ENCODE data around the gene AP4B1.

AP4B1 gene

DNA sequence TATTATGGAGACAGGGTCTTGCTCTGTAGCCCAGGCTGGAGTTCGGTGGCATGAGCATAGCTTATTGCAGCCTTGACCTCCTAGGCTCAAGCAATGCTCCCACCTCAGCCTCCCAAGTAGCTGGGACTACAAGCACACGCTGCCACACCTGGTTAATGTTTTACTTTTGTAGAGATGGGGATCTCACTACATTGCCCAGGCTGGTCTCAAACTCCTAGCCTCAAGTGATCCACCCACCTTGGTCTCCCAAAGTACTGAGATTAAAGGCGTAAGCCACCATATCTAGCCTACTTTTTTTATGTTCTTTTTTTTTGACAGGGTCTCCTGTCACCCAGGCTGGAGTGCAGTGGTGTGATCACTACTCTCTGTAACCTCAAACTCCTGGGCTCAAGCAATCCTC, 11.3 kb downstream of the AP4B1 start:
- Histone ChIP-seq H3K79me2 (ENCODE audit: low read length) (no peaks in the 10 kb centered on the region), H3K4me1 (ENCODE audit: low read length) (no peaks in the 10 kb centered on the region), H3K27me3 (ENCODE audit: low read depth, low read length) (no peaks in the 10 kb centered on the region), H3K36me3 (replicated peaks; ENCODE audit: low read depth, low read length) (peaks cover 12% of the 10 kb centered on the region), H4K20me1 (ENCODE audit: insufficient read depth, low read length) (no peaks in the 10 kb centered on the region), H3K4me2 (ENCODE audit: low read length) (no peak overlapping the region), H3K9me3 (ENCODE audit: insufficient read depth, low read length) (no peaks in the 10 kb centered on the region), H3K27ac (ENCODE audit: low read length) (no peak overlapping the region), H2AFZ (ENCODE audit: low read depth, low read length) (no peak overlapping the region), H3K4me3 (ENCODE audit: low read length) (no peak overlapping the region), H3K9ac (ENCODE audit: low read length) (no peak overlapping the region)
- no peak for TF ChIP-seq EZH2phosphoT487 (IDR thresholded peaks at IDR 0.05; ENCODE audit: low read depth)
- TF ChIP-seq, protein P1, sequence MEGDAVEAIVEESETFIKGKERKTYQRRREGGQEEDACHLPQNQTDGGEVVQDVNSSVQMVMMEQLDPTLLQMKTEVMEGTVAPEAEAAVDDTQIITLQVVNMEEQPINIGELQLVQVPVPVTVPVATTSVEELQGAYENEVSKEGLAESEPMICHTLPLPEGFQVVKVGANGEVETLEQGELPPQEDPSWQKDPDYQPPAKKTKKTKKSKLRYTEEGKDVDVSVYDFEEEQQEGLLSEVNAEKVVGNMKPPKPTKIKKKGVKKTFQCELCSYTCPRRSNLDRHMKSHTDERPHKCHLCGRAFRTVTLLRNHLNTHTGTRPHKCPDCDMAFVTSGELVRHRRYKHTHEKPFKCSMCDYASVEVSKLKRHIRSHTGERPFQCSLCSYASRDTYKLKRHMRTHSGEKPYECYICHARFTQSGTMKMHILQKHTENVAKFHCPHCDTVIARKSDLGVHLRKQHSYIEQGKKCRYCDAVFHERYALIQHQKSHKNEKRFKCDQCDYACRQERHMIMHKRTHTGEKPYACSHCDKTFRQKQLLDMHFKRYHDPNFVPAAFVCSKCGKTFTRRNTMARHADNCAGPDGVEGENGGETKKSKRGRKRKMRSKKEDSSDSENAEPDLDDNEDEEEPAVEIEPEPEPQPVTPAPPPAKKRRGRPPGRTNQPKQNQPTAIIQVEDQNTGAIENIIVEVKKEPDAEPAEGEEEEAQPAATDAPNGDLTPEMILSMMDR (IDR thresholded peaks at IDR 0.05; ENCODE audit: low read depth, low read length), result no peak

DNA sequence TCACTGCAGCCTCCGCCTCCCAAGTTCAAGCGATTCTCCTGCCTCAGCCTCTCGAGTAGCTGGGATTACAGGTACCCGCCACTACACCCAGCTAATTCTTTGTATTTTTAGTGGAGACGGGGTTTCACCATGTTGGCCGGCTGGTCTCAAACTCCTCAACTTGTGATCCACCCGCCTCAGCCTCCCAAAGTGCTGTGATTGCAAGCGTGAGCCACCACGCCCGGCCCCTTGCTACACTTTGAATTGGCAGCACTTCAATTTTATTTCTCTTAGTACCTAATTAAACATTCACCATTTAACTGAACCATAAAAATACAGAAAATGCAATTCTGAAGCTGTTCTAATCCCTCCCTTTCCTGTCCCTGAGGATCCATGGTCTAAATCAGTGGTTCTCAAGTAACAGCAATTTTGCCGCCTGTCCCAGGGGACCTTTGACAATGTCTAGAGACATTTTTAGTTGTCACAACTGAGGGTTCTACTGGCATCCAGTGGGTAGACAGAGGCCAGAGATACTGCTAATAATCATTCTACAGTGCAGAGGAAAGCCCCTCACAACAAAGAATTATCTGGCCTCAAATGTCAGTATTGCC, 12.9 kb downstream of the AP4B1 start:
- no peak overlapping the region for H3K4me3 ChIP-seq (ENCODE audit: low read length)
- H3K27ac ChIP-seq (ENCODE audit: low read length), result no peak overlapping the region
- H2AFZ ChIP-seq (ENCODE audit: low read depth, low read length), result no peak overlapping the region
- TF ChIP-seq EZH2phosphoT487 (IDR thresholded peaks at IDR 0.05; ENCODE audit: low read depth), result no peak
- H4K20me1 ChIP-seq (ENCODE audit: insufficient read depth, low read length), result no peaks in the 10 kb centered on the region
- H3K36me3 ChIP-seq (replicated peaks; ENCODE audit: low read depth, low read length), result peaks cover 8% of the 10 kb centered on the region
- H3K27me3 ChIP-seq (ENCODE audit: low read depth, low read length), result no peaks in the 10 kb centered on the region
- peaks cover 8% of the 10 kb centered on the region for H3K4me1 ChIP-seq (ENCODE audit: low read length)
- no peaks in the 10 kb centered on the region for H3K79me2 ChIP-seq (ENCODE audit: low read length)
- H3K9me3 ChIP-seq (ENCODE audit: insufficient read depth, low read length), result no peaks in the 10 kb centered on the region
- no peak overlapping the region for H3K4me2 ChIP-seq (ENCODE audit: low read length)
- H3K9ac ChIP-seq (ENCODE audit: low read length), result no peak overlapping the region

DNA sequence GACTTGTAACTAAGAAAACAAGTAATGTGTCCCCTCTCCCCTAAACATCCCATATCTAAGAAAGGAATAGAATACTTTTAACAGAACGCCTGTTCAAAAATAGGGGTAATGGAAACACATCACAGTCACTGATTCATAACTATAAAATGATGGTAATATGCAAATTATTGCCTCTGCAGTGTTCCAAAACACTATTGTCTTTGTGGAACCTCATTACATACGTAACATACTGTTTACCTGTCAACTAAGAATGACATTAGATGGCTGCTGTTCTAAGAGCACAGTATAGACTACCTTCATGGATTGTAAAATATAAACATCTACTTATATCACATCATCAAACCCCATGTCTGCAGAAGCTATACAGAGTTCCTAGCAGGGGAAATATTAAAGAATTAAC, 13.8 kb downstream of the AP4B1 start:
- peaks cover 8% of the 10 kb centered on the region for H3K36me3 ChIP-seq (replicated peaks; ENCODE audit: low read depth, low read length)
- H3K79me2 ChIP-seq (ENCODE audit: low read length), result no peaks in the 10 kb centered on the region
- H2AFZ ChIP-seq (ENCODE audit: low read depth, low read length), result no peak overlapping the region
- H3K4me2 ChIP-seq (ENCODE audit: low read length), result no peak overlapping the region
- H3K4me1 ChIP-seq (ENCODE audit: low read length), result peaks cover 8% of the 10 kb centered on the region
- no peak overlapping the region for H3K27ac ChIP-seq (ENCODE audit: low read length)
- TF ChIP-seq, protein P1 (IDR thresholded peaks at IDR 0.05; ENCODE audit: low read depth, low read length), result no peak
- no peak for TF ChIP-seq EZH2phosphoT487 (IDR thresholded peaks at IDR 0.05; ENCODE audit: low read depth)
- no peak overlapping the region for H3K4me3 ChIP-seq (ENCODE audit: low read length)
- no peak overlapping the region for H3K9ac ChIP-seq (ENCODE audit: low read length)
- no peaks in the 10 kb centered on the region for H3K9me3 ChIP-seq (ENCODE audit: insufficient read depth, low read length)
- H4K20me1 ChIP-seq (ENCODE audit: insufficient read depth, low read length), result no peaks in the 10 kb centered on the region
- H3K27me3 ChIP-seq (ENCODE audit: low read depth, low read length), result no peaks in the 10 kb centered on the region

DNA sequence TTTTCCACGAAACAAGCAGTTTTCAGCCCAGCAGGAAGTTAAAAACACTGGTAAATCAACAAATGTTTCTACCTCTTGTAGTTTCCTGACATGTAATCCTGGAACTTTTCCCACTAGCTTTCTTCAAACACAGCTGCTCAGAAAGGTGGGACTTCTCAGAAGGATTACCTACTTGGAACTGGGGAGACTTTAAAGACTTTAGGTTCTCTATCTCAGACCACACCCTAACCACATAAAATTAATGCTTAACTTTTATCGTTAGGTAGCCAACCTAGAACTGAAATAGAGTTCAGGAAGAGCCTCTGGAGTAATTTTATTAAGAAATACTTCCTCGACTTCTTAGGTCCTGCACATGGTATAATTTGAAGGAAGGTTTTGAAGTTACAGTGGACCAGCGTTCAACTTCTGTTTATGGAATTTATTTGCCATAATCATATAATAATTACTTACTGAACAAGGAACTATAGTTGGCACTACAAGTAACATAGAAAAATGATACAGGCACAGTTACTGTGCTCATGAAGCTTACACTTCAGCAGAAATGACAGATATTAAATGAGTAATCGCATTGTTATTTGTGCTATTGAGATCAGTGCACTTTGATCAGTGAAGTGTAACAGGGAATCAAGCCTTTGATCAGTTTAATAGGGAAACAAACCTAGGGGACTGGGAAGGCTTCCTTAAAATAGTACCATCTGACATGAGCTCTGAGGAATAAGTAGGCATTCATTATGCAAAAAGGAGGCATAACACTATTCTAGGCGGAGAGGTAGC, 17.0 kb downstream of the AP4B1 start, which contains the start of gene BCL2L15:
BCL2L15 (minus strand) TSS at position 180 of the 774 bp plus-strand sequence. CDS start 206 bp downstream, outside the sequence.
- Histone ChIP-seq H3K9ac (ENCODE audit: low read length) (no peak within 1 kb of the TSS), H3K4me3 (ENCODE audit: low read length) (no peak within 1 kb of the TSS), H3K27me3 (ENCODE audit: low read depth, low read length) (no peaks in the 10 kb centered on the region), H3K4me2 (ENCODE audit: low read length) (peak within 1 kb of the TSS; percentile 36), H3K9me3 (ENCODE audit: insufficient read depth, low read length) (no peaks in the 10 kb centered on the region), H3K36me3 (replicated peaks; ENCODE audit: low read depth, low read length) (no peaks in the 10 kb centered on the region), H3K4me1 (ENCODE audit: low read length) (peaks cover 8% of the 10 kb centered on the region), H4K20me1 (ENCODE audit: insufficient read depth, low read length) (no peaks in the 10 kb centered on the region), H2AFZ (ENCODE audit: low read depth, low read length) (peak within 1 kb of the TSS; percentile 66; the same call in 1 of the 2 replicates), H3K79me2 (ENCODE audit: low read length) (no peaks in the 10 kb centered on the region), H3K27ac (ENCODE audit: low read length) (no peak within 1 kb of the TSS)
- TF ChIP-seq, protein P1 (IDR thresholded peaks at IDR 0.05; ENCODE audit: low read depth, low read length), result no peak
- no peak for TF ChIP-seq EZH2phosphoT487 (IDR thresholded peaks at IDR 0.05; ENCODE audit: low read depth)

Data from OCI-LY3 (cell line).